ENCODE results near the gene SRGAP3. TPM values are rescaled to one million over a fixed set of nuclear protein-coding genes. Genes with fewer than 3 reads are reported as not detected.
"Not testable (repeated sequence)": the region's sequence is repeated elsewhere in the genome, so short reads cannot be mapped to it uniquely, and the experiment has no call there.

Gene SRGAP3
- total and polyA plus RNA-seq, 2 experiments from 2014 or later = 7.4 to 8.3 TPM

DNA sequence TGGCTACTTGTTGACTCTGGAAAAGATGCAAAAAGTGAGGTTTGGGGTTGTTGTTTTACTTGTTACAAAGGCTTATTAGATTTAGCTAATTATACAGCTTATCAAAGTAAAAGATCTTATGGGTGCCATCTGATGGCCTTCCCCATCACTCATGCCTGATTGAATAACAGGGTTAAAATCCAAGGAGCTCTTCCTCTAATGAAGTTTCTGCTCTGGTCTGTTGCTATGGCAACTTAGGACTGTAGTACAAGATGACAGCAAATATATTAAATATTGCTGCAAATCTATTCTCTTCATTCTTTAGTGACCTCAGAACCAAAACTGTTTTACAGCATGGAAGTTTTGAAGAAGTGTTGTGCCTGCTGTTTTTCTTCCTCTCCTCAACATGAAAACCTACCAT is 45.6 kb upstream of the SRGAP3 start:
- Histone ChIP-seq H3K79me2 (no peaks in the 10 kb centered on the region), H4K20me1 (ENCODE audit: insufficient read depth, poor library complexity, severe bottlenecking) (no peaks in the 10 kb centered on the region), H3K36me3 (replicated peaks; ENCODE audit: insufficient read depth, low read depth) (no peaks in the 10 kb centered on the region), H3K27me3 (no peaks in the 10 kb centered on the region), H2AFZ (no peak overlapping the region), H3K4me3 (no peak overlapping the region), H3K4me2 (no peak overlapping the region), H3K27ac (no peak overlapping the region), H3K4me1 (ENCODE audit: insufficient read depth) (no peaks in the 10 kb centered on the region), H3K9me2 (replicated peaks; ENCODE audit: insufficient read depth) (no peaks in the 10 kb centered on the region), H3K9me3 (ENCODE audit: low read depth) (no peaks in the 10 kb centered on the region)
- no peak for DNase-seq (ENCODE audit: low spot score)
- no peak for TF ChIP-seq EZH2phosphoT487 (IDR thresholded peaks at IDR 0.05; ENCODE audit: low read depth, severe bottlenecking, unreplicated experiment)
- no peak for TF ChIP-seq EZH2 (IDR thresholded peaks at IDR 0.05; ENCODE audit: borderline replicate concordance)
- TF ChIP-seq, protein P1, sequence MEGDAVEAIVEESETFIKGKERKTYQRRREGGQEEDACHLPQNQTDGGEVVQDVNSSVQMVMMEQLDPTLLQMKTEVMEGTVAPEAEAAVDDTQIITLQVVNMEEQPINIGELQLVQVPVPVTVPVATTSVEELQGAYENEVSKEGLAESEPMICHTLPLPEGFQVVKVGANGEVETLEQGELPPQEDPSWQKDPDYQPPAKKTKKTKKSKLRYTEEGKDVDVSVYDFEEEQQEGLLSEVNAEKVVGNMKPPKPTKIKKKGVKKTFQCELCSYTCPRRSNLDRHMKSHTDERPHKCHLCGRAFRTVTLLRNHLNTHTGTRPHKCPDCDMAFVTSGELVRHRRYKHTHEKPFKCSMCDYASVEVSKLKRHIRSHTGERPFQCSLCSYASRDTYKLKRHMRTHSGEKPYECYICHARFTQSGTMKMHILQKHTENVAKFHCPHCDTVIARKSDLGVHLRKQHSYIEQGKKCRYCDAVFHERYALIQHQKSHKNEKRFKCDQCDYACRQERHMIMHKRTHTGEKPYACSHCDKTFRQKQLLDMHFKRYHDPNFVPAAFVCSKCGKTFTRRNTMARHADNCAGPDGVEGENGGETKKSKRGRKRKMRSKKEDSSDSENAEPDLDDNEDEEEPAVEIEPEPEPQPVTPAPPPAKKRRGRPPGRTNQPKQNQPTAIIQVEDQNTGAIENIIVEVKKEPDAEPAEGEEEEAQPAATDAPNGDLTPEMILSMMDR (IDR thresholded peaks at IDR 0.05; ENCODE audit: poor library complexity) = no peak

DNA sequence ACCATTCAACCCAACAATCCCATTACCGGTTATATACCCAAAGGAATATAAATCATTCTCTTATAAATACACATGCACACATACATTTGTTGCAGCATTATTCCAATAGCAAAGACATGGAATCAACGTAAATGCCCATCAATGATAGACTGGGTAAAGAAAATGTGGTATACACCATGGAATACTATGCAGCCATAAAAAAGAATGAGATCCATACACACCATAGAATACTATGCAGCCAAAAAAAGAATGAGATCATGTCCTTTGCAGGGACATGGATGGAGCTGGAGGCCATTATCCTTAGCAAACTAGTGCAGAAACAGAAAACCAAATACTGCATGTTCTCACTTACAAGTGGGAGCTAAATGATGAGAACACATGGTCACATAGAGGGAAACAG is 44.5 kb upstream of the SRGAP3 start:
- H3K9me2 ChIP-seq (replicated peaks; ENCODE audit: insufficient read depth); DNase-seq (ENCODE audit: low spot score); H3K4me2 ChIP-seq; H3K36me3 ChIP-seq (replicated peaks; ENCODE audit: insufficient read depth, low read depth); H3K27me3 ChIP-seq; H3K27ac ChIP-seq; H3K4me3 ChIP-seq; H3K9me3 ChIP-seq (ENCODE audit: low read depth); H4K20me1 ChIP-seq (ENCODE audit: insufficient read depth, poor library complexity, severe bottlenecking); H3K4me1 ChIP-seq (ENCODE audit: insufficient read depth); H2AFZ ChIP-seq; H3K79me2 ChIP-seq: not testable (repeated sequence)
- 89% methylated on average over 2 of the region's 2 CpGs for WGBS (ENCODE audit: low lambda C conversion rate, missing lambda C conversion rate)

DNA sequence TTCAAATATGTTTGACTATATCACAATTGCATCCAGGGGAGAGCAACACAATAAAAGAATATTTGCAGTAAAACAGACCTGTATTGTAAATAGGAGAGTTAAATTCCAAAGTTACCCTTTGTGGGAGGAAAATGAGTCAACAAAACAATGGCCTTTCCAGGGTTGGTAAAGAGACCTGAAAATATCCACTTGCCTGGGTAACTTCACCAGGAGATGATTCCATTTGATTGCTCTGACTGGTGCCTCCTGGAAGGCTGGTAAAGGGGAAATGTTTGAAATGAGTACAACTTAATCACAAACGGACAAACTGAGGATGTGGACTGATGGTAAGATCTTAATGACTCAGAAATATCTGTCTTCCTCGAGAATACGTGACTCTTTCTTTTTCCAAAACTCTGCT is 43.6 kb upstream of the SRGAP3 start:
- H3K36me3 ChIP-seq (replicated peaks; ENCODE audit: insufficient read depth, low read depth) = no peaks in the 10 kb centered on the region
- no peak overlapping the region for H3K27ac ChIP-seq
- 77% methylated on average over 3 of the region's 3 CpGs for WGBS (ENCODE audit: low lambda C conversion rate, missing lambda C conversion rate)
- no peak for TF ChIP-seq EZH2phosphoT487 (IDR thresholded peaks at IDR 0.05; ENCODE audit: low read depth, severe bottlenecking, unreplicated experiment)
- no peak for TF ChIP-seq EZH2 (IDR thresholded peaks at IDR 0.05; ENCODE audit: borderline replicate concordance)
- TF ChIP-seq, protein P1 (IDR thresholded peaks at IDR 0.05; ENCODE audit: poor library complexity) = no peak
- no peaks in the 10 kb centered on the region for H3K79me2 ChIP-seq
- H3K4me3 ChIP-seq = no peak overlapping the region
- H4K20me1 ChIP-seq (ENCODE audit: insufficient read depth, poor library complexity, severe bottlenecking) = no peaks in the 10 kb centered on the region
- no peaks in the 10 kb centered on the region for H3K9me3 ChIP-seq (ENCODE audit: low read depth)
- H3K4me2 ChIP-seq = no peak overlapping the region
- H3K27me3 ChIP-seq = no peaks in the 10 kb centered on the region
- DNase-seq (ENCODE audit: low spot score) = no peak
- no peaks in the 10 kb centered on the region for H3K9me2 ChIP-seq (replicated peaks; ENCODE audit: insufficient read depth)
- no peaks in the 10 kb centered on the region for H3K4me1 ChIP-seq (ENCODE audit: insufficient read depth)
- H2AFZ ChIP-seq = no peak overlapping the region

DNA sequence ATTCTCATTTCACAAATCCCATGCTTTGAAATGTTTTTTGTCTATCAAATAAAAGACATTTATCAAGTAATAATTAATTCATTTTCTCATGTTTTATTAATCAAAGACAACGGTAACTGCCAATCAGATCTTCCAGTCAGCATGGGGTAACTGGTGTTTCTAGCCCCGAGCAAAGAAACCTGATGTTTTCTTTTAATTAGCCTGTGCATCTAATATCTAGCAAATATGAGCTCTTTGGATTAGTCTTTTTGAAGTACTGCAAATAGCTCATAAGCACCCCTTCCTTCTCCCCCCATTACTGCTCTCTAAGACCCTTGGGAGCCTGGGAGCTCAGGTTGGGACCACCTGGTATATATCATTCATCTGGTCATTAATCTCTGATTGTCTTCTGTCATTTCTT is 43.1 kb upstream of the SRGAP3 start:
- no peaks in the 10 kb centered on the region for H3K9me2 ChIP-seq (replicated peaks; ENCODE audit: insufficient read depth)
- H2AFZ ChIP-seq = no peak overlapping the region
- no peaks in the 10 kb centered on the region for H3K27me3 ChIP-seq
- no peak overlapping the region for H3K4me3 ChIP-seq
- TF ChIP-seq, protein P1 (IDR thresholded peaks at IDR 0.05; ENCODE audit: poor library complexity) = no peak
- no peak for TF ChIP-seq EZH2 (IDR thresholded peaks at IDR 0.05; ENCODE audit: borderline replicate concordance)
- TF ChIP-seq EZH2phosphoT487 (IDR thresholded peaks at IDR 0.05; ENCODE audit: low read depth, severe bottlenecking, unreplicated experiment) = no peak
- no peak overlapping the region for H3K27ac ChIP-seq
- no peak for DNase-seq (ENCODE audit: low spot score)
- no peaks in the 10 kb centered on the region for H3K4me1 ChIP-seq (ENCODE audit: insufficient read depth)
- no peaks in the 10 kb centered on the region for H3K79me2 ChIP-seq
- no peaks in the 10 kb centered on the region for H3K9me3 ChIP-seq (ENCODE audit: low read depth)
- no peak overlapping the region for H3K4me2 ChIP-seq
- 92% methylated on average over 2 of the region's 2 CpGs for WGBS (ENCODE audit: low lambda C conversion rate, missing lambda C conversion rate)
- H3K36me3 ChIP-seq (replicated peaks; ENCODE audit: insufficient read depth, low read depth) = no peaks in the 10 kb centered on the region
- no peaks in the 10 kb centered on the region for H4K20me1 ChIP-seq (ENCODE audit: insufficient read depth, poor library complexity, severe bottlenecking)

All from hepatocyte (in vitro differentiated cells).